ENCODE measurements around the gene MATR3.

MATR3 gene

GRCh38 chr5:139271201-139272027, 22.1 kb upstream of the MATR3 start:
- DNase-seq: no peak

GRCh38 chr5:139272471-139273321, 20.8 kb upstream of the MATR3 start:
- peak in 5 of 56 donors; percentile 2 to 27 (median 12) for DNase-seq

GRCh38 chr5:139273322-139273571, 20.3 kb upstream of the MATR3 start:
- DNase-seq: peak in 1 of 56 donors; percentile 39

- DNase-seq: peak in 54 of 56 donors; percentile 18 to 88 (median 75)
Observed at GRCh38 chr5:139273572-139274289, 19.8 kb upstream of the MATR3 start.

GRCh38 chr5:139275536-139275935, 18.0 kb upstream of the MATR3 start:
- no peak for DNase-seq

- no peak for DNase-seq
Observed at GRCh38 chr5:139275956-139276355, 17.6 kb upstream of the MATR3 start.

- DNase-seq: no peak
Observed at GRCh38 chr5:139276426-139276825, 17.1 kb upstream of the MATR3 start.

GRCh38 chr5:139277171-139277570, 16.4 kb upstream of the MATR3 start:
- peak in 20 of 56 donors; percentile 3 to 38 (median 15) for DNase-seq

GRCh38 chr5:139278540-139279274, 14.8 kb upstream of the MATR3 start:
- no peak for DNase-seq

GRCh38 chr5:139282197-139282557, 11.4 kb upstream of the MATR3 start:
- DNase-seq: no peak

- no peak for DNase-seq
Observed at GRCh38 chr5:139283252-139284166, 10.0 kb upstream of the MATR3 start.

- no peak for DNase-seq
Observed at GRCh38 chr5:139284295-139284694, 9.2 kb upstream of the MATR3 start.

GRCh38 chr5:139285651-139286392, 7.7 kb upstream of the MATR3 start:
- DNase-seq: no peak

GRCh38 chr5:139287890-139288635, 5.5 kb upstream of the MATR3 start:
- DNase-seq: no peak

GRCh38 chr5:139291051-139291450, 2.5 kb upstream of the MATR3 start:
- no peak for DNase-seq

- no peak for DNase-seq
Observed at GRCh38 chr5:139293202-139293506, 386 bp upstream of the MATR3 start.

GRCh38 chr5:139294374-139295165, 1.0 kb downstream of the MATR3 start:
- DNase-seq: peak in 54 of 56 donors; percentile 12 to 86 (median 62)

All from nucleus accumbens (tissue), 56 donors.